ENCODE results near the gene LITAF.
"Not testable (repeated sequence)": the region's sequence is repeated elsewhere in the genome, so short reads cannot be mapped to it uniquely, and the experiment has no call there.

Gene LITAF

DNA sequence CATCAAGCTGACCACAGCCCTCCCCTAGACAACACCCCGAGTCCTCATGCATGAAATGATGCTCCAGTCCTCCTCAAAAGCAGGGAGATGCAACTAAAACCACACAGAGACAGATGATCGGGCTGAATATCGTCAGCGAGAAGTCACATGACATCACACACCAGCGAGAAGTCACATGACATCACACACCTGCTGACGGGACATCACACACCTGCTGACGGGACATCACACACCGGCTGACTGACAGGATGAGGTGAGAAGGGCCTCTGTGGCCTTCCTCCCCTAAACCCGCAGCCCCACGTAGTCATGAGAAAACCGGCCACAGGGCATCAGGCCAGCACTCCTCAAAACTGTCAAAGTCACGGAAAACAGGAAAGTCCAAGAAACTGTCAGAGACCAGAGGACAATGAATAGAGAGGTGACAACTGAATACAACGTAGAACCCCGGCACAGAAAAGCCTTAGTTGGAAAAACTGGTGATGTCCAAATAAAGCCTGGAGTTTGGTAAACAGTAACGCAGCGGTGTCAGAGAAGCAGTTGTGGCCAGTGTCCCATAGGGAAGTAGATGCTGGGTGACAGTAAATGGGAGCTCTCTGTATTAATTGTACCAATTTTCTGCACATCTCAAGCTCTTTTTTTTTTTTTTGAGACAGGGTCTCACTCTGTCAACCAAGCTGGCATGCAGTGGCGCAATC lies 14.3 kb downstream of the LITAF start:
- no peak for DNase-seq

DNA sequence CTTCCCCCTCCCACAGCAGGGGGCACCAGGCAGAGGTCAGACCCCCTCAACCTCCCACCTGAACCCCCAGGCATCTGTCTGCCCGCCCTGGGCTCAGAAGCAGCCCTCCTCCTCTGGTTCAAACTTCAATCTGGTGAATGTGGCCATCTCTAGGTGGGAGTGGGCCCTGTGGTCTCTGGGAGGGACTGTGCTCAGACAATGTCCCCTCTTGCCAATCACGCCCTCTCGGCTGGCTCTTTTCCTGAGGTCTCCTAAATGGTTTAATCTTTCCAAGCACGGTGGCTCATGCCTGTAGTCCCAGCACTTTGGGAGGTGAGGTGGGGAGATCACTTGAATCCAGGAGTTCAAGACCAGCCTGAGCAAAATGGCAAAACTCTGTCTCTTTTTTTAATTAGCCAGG lies 15.2 kb downstream of the LITAF start:
- DNase-seq, result no peak

GRCh38 chr16:11570806-11571205 lies 15.9 kb downstream of the LITAF start:
- DNase-seq, result no peak

- DNase-seq, result no peak
These were observed 16.5 kb downstream of the LITAF start for GRCh38 chr16:11570258-11570657.

DNA sequence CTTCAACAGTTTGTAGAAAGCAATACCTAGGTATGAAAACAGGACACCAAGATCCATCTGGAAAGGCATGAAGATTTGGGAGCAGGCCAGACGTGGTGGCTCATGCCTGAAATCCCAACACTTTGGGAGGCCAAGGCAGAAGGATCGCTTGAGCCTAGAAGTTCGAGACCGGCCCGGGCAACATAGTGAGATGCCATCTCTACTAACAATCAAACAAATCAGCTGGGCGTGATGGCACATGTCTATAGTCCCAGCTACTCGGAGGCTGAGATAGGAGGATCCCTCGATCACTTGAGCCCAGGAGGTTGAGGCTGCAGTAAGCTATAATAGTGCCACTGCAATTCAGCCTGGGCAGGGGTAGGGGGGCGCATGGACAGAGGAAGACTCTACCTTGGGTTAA lies 20.3 kb downstream of the LITAF start:
- no peak for DNase-seq

- no peak for DNase-seq
These were observed 21.1 kb downstream of the LITAF start for GRCh38 chr16:11565665-11566064.

GRCh38 chr16:11564046-11564926 lies 22.4 kb downstream of the LITAF start:
- no peak for DNase-seq

DNA sequence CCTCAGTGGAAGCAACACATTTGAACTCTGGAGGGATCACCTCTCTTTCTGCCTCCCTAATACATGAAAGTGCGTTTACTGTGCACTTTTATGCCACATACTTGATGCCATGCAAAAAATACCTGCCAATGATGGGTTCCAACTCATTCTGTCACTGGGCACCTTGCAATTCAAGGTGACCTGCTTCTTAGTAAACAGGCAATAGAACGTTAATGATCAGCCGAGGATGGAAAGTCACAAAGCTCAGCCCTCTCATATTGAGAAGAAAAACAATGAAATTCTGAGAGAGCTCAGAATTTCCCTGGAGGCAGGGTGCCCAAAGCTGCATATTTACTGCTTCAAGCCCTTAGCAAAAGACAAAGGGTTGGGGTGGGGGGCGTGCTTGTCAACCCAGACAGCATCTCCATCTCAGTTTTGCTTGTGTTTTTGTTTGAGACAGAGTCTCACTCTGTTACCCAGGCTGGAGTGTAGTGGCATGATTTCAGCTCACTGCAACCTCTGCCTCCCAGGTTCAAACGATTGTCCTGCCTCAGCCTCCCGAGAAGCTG lies 23.2 kb downstream of the LITAF start:
- no peak for DNase-seq

GRCh38 chr16:11562941-11563340 lies 23.8 kb downstream of the LITAF start:
- peak in 1 of 2 donors; percentile 54 for DNase-seq

- DNase-seq, result no peak
These were observed 24.3 kb downstream of the LITAF start for GRCh38 chr16:11562411-11562810.

DNA sequence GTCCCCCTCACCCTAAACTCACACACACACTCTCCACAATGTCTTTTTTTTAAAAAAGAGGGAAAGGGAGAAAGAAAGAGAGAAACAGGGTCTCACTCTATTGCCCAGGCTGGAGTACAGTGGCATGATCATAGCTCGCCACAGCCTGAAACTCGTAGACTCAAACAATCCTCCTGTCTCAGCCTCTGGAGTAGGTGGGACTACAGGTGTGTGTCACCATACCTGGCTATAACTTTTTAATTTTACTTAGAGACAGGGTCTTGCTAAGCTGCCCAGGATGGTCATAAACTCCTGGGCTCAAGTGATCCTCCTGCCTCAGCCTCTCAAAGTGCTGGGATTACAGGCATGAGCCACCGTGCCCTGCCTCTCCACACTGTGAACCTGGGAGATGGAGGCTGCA lies 24.9 kb downstream of the LITAF start:
- DNase-seq, result no peak

DNA sequence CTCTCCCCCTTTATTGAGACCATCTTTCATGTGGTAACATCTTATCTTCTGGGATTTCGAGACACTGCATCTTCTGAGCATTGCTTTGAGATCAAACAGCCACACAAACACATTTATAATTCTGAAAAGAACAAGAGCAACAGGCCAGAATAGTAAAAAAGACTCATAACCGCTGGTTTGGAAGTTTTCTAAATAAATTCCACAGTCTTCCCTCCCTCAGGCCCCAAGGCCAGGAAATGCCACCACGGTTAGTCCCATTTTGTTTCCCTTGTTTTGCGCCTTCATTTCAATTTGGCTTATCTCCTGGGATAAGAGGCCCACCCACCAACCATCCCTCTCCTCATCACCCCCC lies 25.3 kb downstream of the LITAF start:
- no peak for DNase-seq

DNA sequence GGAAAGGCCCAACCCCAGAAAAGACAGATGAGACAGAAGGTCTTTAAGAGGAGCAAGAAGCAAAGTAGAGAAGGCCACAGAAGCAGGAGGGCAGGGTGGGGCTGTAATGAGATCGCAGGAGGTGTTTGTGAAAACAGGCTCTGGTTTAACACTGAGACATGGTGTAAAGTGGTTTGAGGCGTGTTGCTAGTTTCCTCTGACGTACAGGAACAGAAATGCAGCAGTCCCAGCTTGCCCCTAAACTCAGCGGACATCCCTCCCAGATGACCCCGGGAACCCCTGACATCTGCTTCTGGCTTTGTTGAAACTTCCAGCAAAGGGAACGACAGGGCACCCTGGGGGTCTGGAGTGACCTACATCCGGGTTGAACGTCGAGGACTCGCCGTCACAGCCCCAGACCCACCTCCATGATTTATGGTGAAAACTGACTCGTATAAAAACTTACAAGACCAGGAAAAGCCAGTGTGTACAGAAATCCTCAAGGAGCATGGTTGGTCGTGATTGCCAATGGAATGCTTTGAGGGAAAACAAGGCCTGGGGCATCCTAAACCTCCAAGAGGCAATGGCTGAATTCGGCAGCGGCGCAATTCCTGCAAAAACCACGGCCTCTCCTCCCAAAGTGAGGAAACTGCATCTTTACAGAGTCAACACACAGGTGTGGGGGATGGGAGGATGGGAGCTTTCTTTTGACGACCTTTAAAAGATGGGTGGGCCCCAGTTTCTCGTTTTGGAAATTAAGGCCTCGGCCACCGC lies 25.8 kb downstream of the LITAF start:
- DNase-seq, result no peak

DNA sequence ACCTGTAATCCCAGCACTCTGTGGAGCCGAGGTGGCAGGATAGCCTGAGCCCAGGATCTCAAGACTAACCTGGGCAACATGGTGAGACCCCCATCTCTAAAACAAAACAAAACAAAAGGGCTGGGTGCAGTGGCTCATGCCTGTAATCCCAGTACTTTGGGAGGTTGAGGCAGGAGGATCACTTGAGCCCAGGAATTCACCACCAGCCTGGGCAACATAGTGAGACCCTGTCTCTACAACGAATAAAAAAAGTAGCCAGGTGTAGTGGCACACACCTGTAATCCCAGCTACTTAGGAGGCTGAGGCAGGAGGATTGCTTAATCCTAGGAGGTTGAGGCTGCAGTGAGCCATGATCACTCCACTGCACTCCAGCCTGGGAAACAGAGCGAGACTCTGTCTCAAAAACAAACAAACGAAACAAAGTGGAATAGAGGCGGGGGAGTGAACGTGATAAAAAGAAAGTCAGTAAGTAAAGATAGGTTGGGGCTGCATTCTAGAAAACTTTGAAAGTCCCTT lies 28.4 kb downstream of the LITAF start:
- DNase-seq, result not testable (repeated sequence)

- no peak for DNase-seq
These were observed 28.9 kb downstream of the LITAF start for GRCh38 chr16:11557801-11558200.

GRCh38 chr16:11556945-11557720 lies 29.6 kb downstream of the LITAF start:
- no peak for DNase-seq

- no peak for DNase-seq
These were observed 30.4 kb downstream of the LITAF start for GRCh38 chr16:11556214-11556819.

DNA sequence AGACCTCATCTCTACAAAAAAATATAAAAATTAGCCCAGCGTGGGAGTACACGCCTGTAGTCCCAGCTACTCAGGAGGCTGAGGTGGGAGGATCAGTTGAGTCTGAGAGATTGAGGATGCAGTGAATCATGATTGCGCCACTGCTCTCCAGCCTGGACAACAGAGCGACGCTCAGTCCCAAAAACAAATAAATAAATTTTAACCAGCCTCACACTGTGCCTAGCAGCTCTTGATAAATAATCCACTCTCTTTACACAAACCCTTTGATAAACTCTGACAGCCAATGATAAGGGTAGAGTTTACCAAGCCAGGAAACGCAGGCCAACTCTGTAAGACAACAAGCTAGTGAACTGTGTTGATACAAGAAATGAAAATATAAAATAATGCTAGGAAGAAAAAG lies 32.7 kb downstream of the LITAF start:
- DNase-seq, result peak; percentile 39 to 71

DNA sequence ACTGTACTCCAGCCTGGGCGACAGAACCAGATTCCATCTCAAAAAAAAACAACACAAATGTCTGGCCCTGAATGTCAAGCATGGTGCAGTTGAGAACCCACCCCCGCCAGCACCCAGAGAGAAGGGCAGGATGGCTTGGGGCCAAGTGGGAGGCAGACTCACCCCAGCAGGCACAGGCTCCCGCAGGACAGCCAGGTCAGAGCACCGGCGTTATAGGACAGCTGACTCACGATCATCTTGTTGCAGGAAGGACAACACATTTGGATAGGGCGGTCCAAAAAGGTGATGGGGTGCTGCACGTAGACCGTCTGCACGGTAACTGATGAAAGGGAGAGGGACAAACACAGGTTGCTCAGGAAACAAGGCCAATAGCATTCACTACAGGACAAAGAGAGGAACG lies 33.3 kb downstream of the LITAF start:
- DNase-seq, result no peak

DNA sequence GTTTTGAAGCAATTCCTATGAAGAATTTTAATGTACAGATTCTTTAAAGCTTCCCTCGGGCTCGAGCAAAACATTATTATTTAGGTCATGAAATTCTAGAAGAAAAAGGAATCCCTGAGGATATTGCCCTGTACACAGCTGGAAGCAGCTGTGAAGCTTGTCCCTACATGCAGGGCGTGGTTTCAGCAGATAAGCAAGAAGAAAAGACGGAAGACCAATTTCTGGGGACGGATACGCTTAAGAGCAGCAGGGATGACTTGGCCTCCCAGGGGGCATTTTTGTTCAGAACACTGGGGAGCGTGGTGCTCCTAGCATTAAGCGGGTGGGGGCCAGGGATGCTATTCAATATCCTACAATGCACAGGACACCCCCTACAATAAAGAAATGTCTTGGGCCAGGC lies 34.3 kb downstream of the LITAF start:
- DNase-seq, result no peak

DNA sequence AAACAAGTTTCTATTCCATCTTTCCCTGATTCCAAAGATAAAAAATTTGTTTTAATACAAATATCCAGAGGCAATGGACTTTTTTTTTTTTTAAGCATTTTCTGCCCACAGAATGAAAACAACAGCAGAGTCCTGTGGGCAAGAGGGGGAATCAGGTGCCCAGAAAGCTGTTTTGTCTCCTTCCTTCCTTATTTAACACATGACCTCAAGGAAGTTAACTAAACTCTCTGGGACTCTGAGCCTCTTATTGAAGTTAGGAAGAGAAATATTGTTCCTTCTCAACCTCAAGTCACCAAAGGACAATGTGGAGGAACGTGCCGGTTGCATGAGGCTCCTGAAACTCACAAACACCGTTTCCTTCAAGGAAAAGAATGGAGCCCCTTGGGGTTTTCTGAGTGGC lies 34.9 kb downstream of the LITAF start:
- peak; percentile 71 to 74 for DNase-seq
